Panc1 (cell line): Measurements from ENCODE around the gene ANKRD55. TPM values are rescaled to one million over a fixed set of nuclear protein-coding genes. Genes with fewer than 3 reads are reported as not detected.

Source experiments
- ATAC-seq: fragments of 200-7000 bp; cut with Tn5 transposase; 2 replicates; pipeline ENCODE4 v1.9.1; 2020; ENCODE audit warnings: mild to moderate bottlenecking, moderate library complexity
- BruUV-seq: library from RNA; stranded (reverse); fragments of 400-500 nt; replicated peaks from 2 replicates; lab custom pipeline; 2021; lab: Mats Ljungman, UMichigan
- CTCF ChIA-PET: fragments of 300-600 bp; sonication (Branson Sonifier 250); formaldehyde crosslinking; loops from one replicate; lab custom pipeline; 2022; ENCODE audit warnings: antibody characterized with exemption; lab: Charles Lee
- POLR2A ChIA-PET: fragments of 300-600 bp; sonication (Branson Sonifier 250); formaldehyde crosslinking; loops from one replicate; lab custom pipeline; 2022; ENCODE audit warnings: antibody characterized with exemption; lab: Charles Lee
- DNase-seq: peaks from one replicate; pipeline ENCODE4 v3.0.0-alpha.2; 2010; ENCODE audit warnings: low read depth, low spot score
- H3K27ac ChIP-seq: 2 replicates; pipeline ENCODE4 v1.5.1; 2011; ENCODE audit warnings: mild to moderate bottlenecking, low read length, inconsistent platforms
- H3K27me3 ChIP-seq: fragments of 200-500 bp; sonication (Bioruptor generic); 2 replicates; pipeline ENCODE4 v1.6.0; 2014; ENCODE audit warnings: low read length, inconsistent platforms; ENCODE audit not compliant: control insufficient read depth, insufficient read depth
- H3K36me3 ChIP-seq: fragments of 200-500 bp; sonication (Bioruptor generic); 2 replicates; pipeline ENCODE4 v1.5.1; 2014; ENCODE audit warnings: inconsistent platforms, mild to moderate bottlenecking, low read length, moderate library complexity; ENCODE audit not compliant: control insufficient read depth, insufficient read depth
- H3K4me1 ChIP-seq: 2 replicates; pipeline ENCODE4 v1.5.1; 2011; ENCODE audit warnings: inconsistent platforms, mild to moderate bottlenecking, low read length, moderate library complexity; ENCODE audit not compliant: control insufficient read depth, insufficient read depth
- H3K4me3 ChIP-seq, 2 experiments: 2 replicates each; pipeline ENCODE4 v1.5.1; 2011 to 2012; ENCODE audit warnings: low read depth in 2 of 2, low read length in 2 of 2, mild to moderate bottlenecking in 2 of 2, inconsistent platforms in 1 of 2, moderate library complexity in 1 of 2
- H3K9me3 ChIP-seq: fragments of 200-500 bp; sonication (Bioruptor generic); 2 replicates; pipeline ENCODE4 v1.5.1; 2014; ENCODE audit warnings: low read depth, mild to moderate bottlenecking, inconsistent platforms, low read length, moderate library complexity; ENCODE audit not compliant: control insufficient read depth, insufficient read depth
- CTCF ChIP-seq: fragments of 450-650 bp; IDR thresholded peaks from 2 replicates; pipeline ENCODE4 v1.5.1; 2017; ENCODE audit warnings: mild to moderate bottlenecking
- POLR2AphosphoS5 ChIP-seq: IDR thresholded peaks from 2 replicates; pipeline ENCODE4 v1.6.1; 2012; ENCODE audit warnings: mild to moderate bottlenecking, low read depth, low read length, moderate library complexity
- REST ChIP-seq, 2 experiments: IDR thresholded peaks; 2 replicates each; pipeline ENCODE4 v1.6.1; 2011 to 2012; ENCODE audit warnings: low read depth in 2 of 2, control low read depth in 1 of 2, low read length in 1 of 2, mild to moderate bottlenecking in 1 of 2, moderate library complexity in 1 of 2; ENCODE audit not compliant: insufficient read depth in 1 of 2
- SIN3A ChIP-seq: IDR thresholded peaks from 2 replicates; pipeline ENCODE4 v1.6.1; 2012; ENCODE audit warnings: low read depth, mild to moderate bottlenecking, low read length, moderate library complexity, borderline replicate concordance; ENCODE audit not compliant: insufficient read depth
- TCF7L2 ChIP-seq: IDR thresholded peaks from 2 replicates; pipeline ENCODE4 v1.6.1; 2011; ENCODE audit warnings: mild to moderate bottlenecking, low read depth, low read length, inconsistent platforms
- in situ Hi-C: cut with HindIII; loops from 2 replicates; pipeline ENCODE4 v1.10.0; 2016; ENCODE audit warnings: low sequenced_read_pairs, low pct_unique_long_range_greater_than_20kb
- intact Hi-C: fragments of 100-400 bp; cut with micrococcal nuclease; formaldehyde crosslinking; loops from one replicate; pipeline ENCODE4 v1.10.0; 2022; ENCODE audit not compliant: unreplicated experiment
- total RNA-seq: library from RNA; stranded (reverse); gene quantifications from one replicate; pipeline ENCODE4 v1.2.1, GENCODE V29; 2021; ENCODE audit not compliant: unreplicated experiment

Gene ANKRD55
- total RNA-seq, 1 experiment from 2014 or later = not detected

- Histone ChIP-seq H3K4me3 (no peak overlapping the region), H3K36me3 (no peaks in the 10 kb centered on the region), H3K27me3 (no peaks in the 10 kb centered on the region), H3K9me3 (no peaks in the 10 kb centered on the region), H3K4me1 (no peaks in the 10 kb centered on the region; the same call in 1 of the 2 replicates), H3K27ac (no peak overlapping the region)
- intact Hi-C loops (no loop called here), in situ Hi-C loops (no loop called here)
- TF ChIP-seq REST (IDR thresholded peaks at IDR 0.05; ENCODE audit: insufficient read depth in 1 of 2, low read depth in 2 of 2, low read length in 1 of 2) (no peak), TCF7L2 (no peak), SIN3A (no peak), CTCF (no peak), POLR2AphosphoS5 (no peak)
- no peak for ATAC-seq
- no TSS peak for BruUV-seq
- ChIA-PET POLR2A (no interaction called here), CTCF (no interaction called here)
- DNase-seq = no peak
Observed at GRCh38 chr5:56111404-56111781, 121.7 kb downstream of the ANKRD55 start.

GRCh38 chr5:56110646-56111403 is 122.3 kb downstream of the ANKRD55 start:
- Histone ChIP-seq H3K36me3 (no peaks in the 10 kb centered on the region), H3K4me1 (no peaks in the 10 kb centered on the region), H3K4me3 (no peak overlapping the region), H3K27ac (no peak overlapping the region), H3K27me3 (no peaks in the 10 kb centered on the region), H3K9me3 (no peaks in the 10 kb centered on the region)
- POLR2A ChIA-PET = no interaction called here
- intact Hi-C loops = no loop called here
- DNase-seq = no peak
- TF ChIP-seq SIN3A (no peak), POLR2AphosphoS5 (no peak), CTCF (no peak), REST (IDR thresholded peaks at IDR 0.05; ENCODE audit: insufficient read depth in 1 of 2, low read depth in 2 of 2, low read length in 1 of 2) (no peak), TCF7L2 (no peak)
- no peak for ATAC-seq
- in situ Hi-C loops = no loop called here
- CTCF ChIA-PET = no interaction called here
- no TSS peak for BruUV-seq
